ENCODE measurements around the gene MOGAT3.

MOGAT3 gene

GRCh38 chr7:101217388-101218235, 16.8 kb upstream of the MOGAT3 start, which contains the start of the genes PLOD3 and ZNHIT1:
PLOD3 (minus strand) TSS chr7:101217581; CDS start chr7:101217274, 307 bp downstream.
ZNHIT1 (plus strand) TSS chr7:101218165; CDS start chr7:101218196, 31 bp downstream.
- no peak within 1 kb of the TSS for H2BK12ac ChIP-seq (ENCODE audit: low read length)
- WGBS, 2 donors (ENCODE audit: extremely low coverage in 2 of 2, insufficient read length in 2 of 2, insufficient replicate concordance in 1 of 2), result no CpG with 5 or more reads among the region's 57 CpGs
- H3K14ac ChIP-seq (ENCODE audit: low read length), result peak within 1 kb of the TSS; percentile 63

GRCh38 chr7:101216860-101217387, 16.1 kb upstream of the MOGAT3 start:
- no CpG with 5 or more reads among the region's 34 CpGs for WGBS, 2 donors (ENCODE audit: extremely low coverage in 2 of 2, insufficient read length in 2 of 2, insufficient replicate concordance in 1 of 2)
- Histone ChIP-seq H3K36me3 (replicated peaks in 1 of 2; ENCODE audit: control insufficient read depth in 2 of 2, insufficient read depth in 2 of 2, low read length in 2 of 2) (peaks cover 7 to 25% of the 10 kb centered on the region in 2 donors), H3K27ac (replicated peaks; ENCODE audit: low read length) (peak overlapping the region; percentile 80), H2BK5ac (ENCODE audit: low read length) (peak overlapping the region; percentile 96), H2AFZ (ENCODE audit: low read length) (peak overlapping the region; percentile 93), H3K23ac (ENCODE audit: low read depth, low read length, poor library complexity) (peak overlapping the region; percentile 3), H3K27me3 (ENCODE audit: control insufficient read depth in 3 of 3, insufficient read depth in 3 of 3, low read depth in 1 of 3, low read length in 3 of 3) (no peaks in the 10 kb centered on the region), H3K18ac (ENCODE audit: low read length) (peak overlapping the region; percentile 89), H3K9me3 (replicated peaks in 1 of 2; ENCODE audit: control insufficient read depth in 2 of 2, insufficient read depth in 1 of 2, low read depth in 1 of 2, low read length in 2 of 2) (no peaks in the 10 kb centered on the region), H3K4me1 (ENCODE audit: control insufficient read depth in 2 of 2, insufficient read depth in 1 of 2, low read depth in 1 of 2, low read length in 2 of 2) (peaks cover 6 to 11% of the 10 kb centered on the region in 2 donors), H3K4me3 (ENCODE audit: low read length in 2 of 2) (peak overlapping the region; percentile 76 to 86), H4K91ac (ENCODE audit: low read depth, low read length, poor library complexity) (peak overlapping the region; percentile 77), H2BK12ac (ENCODE audit: low read length) (no peak overlapping the region), H3K9ac (ENCODE audit: low read depth, low read length, poor library complexity) (peak overlapping the region; percentile 82), H3K79me1 (ENCODE audit: low read depth, low read length) (peaks cover 11% of the 10 kb centered on the region), H2BK120ac (ENCODE audit: low read depth, low read length) (no peak overlapping the region), H2AK5ac (ENCODE audit: low read depth, low read length) (peak overlapping the region; percentile 10), H3K4me2 (ENCODE audit: insufficient read depth, low read length, poor library complexity, severe bottlenecking) (peak overlapping the region; percentile 91), H2BK15ac (ENCODE audit: low read length) (peak overlapping the region; percentile 9), H3K4ac (ENCODE audit: low read length) (no peak overlapping the region), H4K8ac (ENCODE audit: low read depth, low read length) (no peak overlapping the region), H3K14ac (ENCODE audit: low read length) (no peak overlapping the region)
- DNase-seq (ENCODE audit: low spot score), result peak; percentile 31

More at GRCh38 chr7:101217388-101218235, 16.8 kb upstream of the MOGAT3 start, which contains the start of the genes PLOD3 and ZNHIT1:
- Histone ChIP-seq H3K9me3 (replicated peaks in 1 of 2; ENCODE audit: control insufficient read depth in 2 of 2, insufficient read depth in 1 of 2, low read depth in 1 of 2, low read length in 2 of 2) (no peaks in the 10 kb centered on the region), H2BK120ac (ENCODE audit: low read depth, low read length) (no peak within 1 kb of the TSS), H3K23ac (ENCODE audit: low read depth, low read length, poor library complexity) (peak within 1 kb of the TSS; percentile 65), H2AK5ac (ENCODE audit: low read depth, low read length) (peak within 1 kb of the TSS; percentile 10), H2AFZ (ENCODE audit: low read length) (peak within 1 kb of the TSS; percentile 93), H2BK15ac (ENCODE audit: low read length) (peak within 1 kb of the TSS; percentile 9), H3K9ac (ENCODE audit: low read depth, low read length, poor library complexity) (peak within 1 kb of the TSS; percentile 87), H3K4me2 (ENCODE audit: insufficient read depth, low read length, poor library complexity, severe bottlenecking) (peak within 1 kb of the TSS; percentile 91), H4K91ac (ENCODE audit: low read depth, low read length, poor library complexity) (peak within 1 kb of the TSS; percentile 77), H3K4me1 (ENCODE audit: control insufficient read depth in 2 of 2, insufficient read depth in 1 of 2, low read depth in 1 of 2, low read length in 2 of 2) (peaks cover 6 to 11% of the 10 kb centered on the region in 2 donors), H3K27ac (replicated peaks; ENCODE audit: low read length) (peak within 1 kb of the TSS; percentile 94), H3K4ac (ENCODE audit: low read length) (peak within 1 kb of the TSS; percentile 45), H2BK5ac (ENCODE audit: low read length) (peak within 1 kb of the TSS; percentile 96), H3K27me3 (ENCODE audit: control insufficient read depth in 3 of 3, insufficient read depth in 3 of 3, low read depth in 1 of 3, low read length in 3 of 3) (no peaks in the 10 kb centered on the region), H3K36me3 (replicated peaks in 1 of 2; ENCODE audit: control insufficient read depth in 2 of 2, insufficient read depth in 2 of 2, low read length in 2 of 2) (peaks cover 4 to 19% of the 10 kb centered on the region in 2 donors), H3K79me1 (ENCODE audit: low read depth, low read length) (peaks cover 12% of the 10 kb centered on the region), H4K8ac (ENCODE audit: low read depth, low read length) (no peak within 1 kb of the TSS), H3K4me3 (ENCODE audit: low read length in 2 of 2) (peak within 1 kb of the TSS; percentile 76 to 89), H3K18ac (ENCODE audit: low read length) (peak within 1 kb of the TSS; percentile 95)
- DNase-seq (ENCODE audit: low spot score), result peak; percentile 98

GRCh38 chr7:101216001-101216859, 15.4 kb upstream of the MOGAT3 start:
- H3K4me1 ChIP-seq (ENCODE audit: control insufficient read depth in 2 of 2, insufficient read depth in 1 of 2, low read depth in 1 of 2, low read length in 2 of 2), result peaks cover 6 to 11% of the 10 kb centered on the region in 2 donors
- peak overlapping the region; percentile 10 for H2AK5ac ChIP-seq (ENCODE audit: low read depth, low read length)
- peak overlapping the region; percentile 9 for H2BK15ac ChIP-seq (ENCODE audit: low read length)
- no peak overlapping the region for H2BK12ac ChIP-seq (ENCODE audit: low read length)
- H4K91ac ChIP-seq (ENCODE audit: low read depth, low read length, poor library complexity), result peak overlapping the region; percentile 77
- H3K23ac ChIP-seq (ENCODE audit: low read depth, low read length, poor library complexity), result peak overlapping the region; percentile 3
- H3K18ac ChIP-seq (ENCODE audit: low read length), result peak overlapping the region; percentile 89
- no peak overlapping the region for H4K8ac ChIP-seq (ENCODE audit: low read depth, low read length)
- H3K9me3 ChIP-seq (replicated peaks in 1 of 2; ENCODE audit: control insufficient read depth in 2 of 2, insufficient read depth in 1 of 2, low read depth in 1 of 2, low read length in 2 of 2), result no peaks in the 10 kb centered on the region
- peaks cover 10 to 32% of the 10 kb centered on the region in 2 donors for H3K36me3 ChIP-seq (replicated peaks in 1 of 2; ENCODE audit: control insufficient read depth in 2 of 2, insufficient read depth in 2 of 2, low read length in 2 of 2)
- H3K4me3 ChIP-seq (ENCODE audit: low read length in 2 of 2), result peak overlapping the region; percentile 76 to 86
- no peak overlapping the region for H2BK120ac ChIP-seq (ENCODE audit: low read depth, low read length)
- peak overlapping the region; percentile 45 for H3K4ac ChIP-seq (ENCODE audit: low read length)
- no CpG with 5 or more reads among the region's 31 CpGs for WGBS, 2 donors (ENCODE audit: extremely low coverage in 2 of 2, insufficient read length in 2 of 2, insufficient replicate concordance in 1 of 2)
- peak overlapping the region; percentile 82 for H3K9ac ChIP-seq (ENCODE audit: low read depth, low read length, poor library complexity)
- H3K27me3 ChIP-seq (ENCODE audit: control insufficient read depth in 3 of 3, insufficient read depth in 3 of 3, low read depth in 1 of 3, low read length in 3 of 3), result no peaks in the 10 kb centered on the region
- peak overlapping the region; percentile 63 for H3K14ac ChIP-seq (ENCODE audit: low read length)
- peak overlapping the region; percentile 96 for H2BK5ac ChIP-seq (ENCODE audit: low read length)
- peak overlapping the region; percentile 93 for H2AFZ ChIP-seq (ENCODE audit: low read length)
- H3K79me1 ChIP-seq (ENCODE audit: low read depth, low read length), result peaks cover 11% of the 10 kb centered on the region
- peak overlapping the region; percentile 91 for H3K4me2 ChIP-seq (ENCODE audit: insufficient read depth, low read length, poor library complexity, severe bottlenecking)
- no peak overlapping the region for H3K27ac ChIP-seq (replicated peaks; ENCODE audit: low read length)
- no peak for DNase-seq (ENCODE audit: low spot score)

Data from neuronal stem cell (in vitro differentiated cells).